NCI-H2227 treated with DMSO at 0.1 percent for 48 hours (cell line): ENCODE results near the gene COPS7A.
A peak's percentile ranks its signal among the peaks of the same experiment; 100 is the strongest.

Source experiments
- DNase-seq: peaks from one replicate; lab custom pipeline; 2025; lab: John Stamatoyannopoulos, UW

Gene COPS7A

GRCh38 chr12:6750506-6750905, 26.7 kb downstream of the COPS7A start:
- no peak for DNase-seq

- no peak for DNase-seq
Observed at GRCh38 chr12:6751767-6752166, 27.9 kb downstream of the COPS7A start.

GRCh38 chr12:6752167-6752920, 28.5 kb downstream of the COPS7A start:
- DNase-seq: peak; percentile 55

GRCh38 chr12:6752921-6753771, 29.3 kb downstream of the COPS7A start, which contains the start of gene MLF2:
TSS of gene MLF2 (minus strand) at chr12:6753141. CDS start at chr12:6752334, 807 bp downstream.
- DNase-seq: peak; percentile 90

GRCh38 chr12:6753772-6754356, 30.0 kb downstream of the COPS7A start:
- no peak for DNase-seq

- DNase-seq: no peak
Observed at GRCh38 chr12:6754411-6754810, 30.6 kb downstream of the COPS7A start.

- DNase-seq: no peak
Observed at GRCh38 chr12:6757028-6757690, 33.3 kb downstream of the COPS7A start.

- DNase-seq: no peak
Observed at GRCh38 chr12:6758506-6759095, 34.8 kb downstream of the COPS7A start.

- no peak for DNase-seq
Observed at GRCh38 chr12:6759741-6760140, 35.9 kb downstream of the COPS7A start.

- no peak for DNase-seq
Observed at GRCh38 chr12:6763380-6763779, 39.5 kb downstream of the COPS7A start.

GRCh38 chr12:6764011-6764828, 40.4 kb downstream of the COPS7A start:
- peak; percentile 94 for DNase-seq

GRCh38 chr12:6765048-6765633, 41.3 kb downstream of the COPS7A start:
- no peak for DNase-seq

- peak; percentile 79 for DNase-seq
Observed at GRCh38 chr12:6765634-6766581, 42.1 kb downstream of the COPS7A start, which contains the start of gene PTMS. TSS of gene PTMS (plus strand) at chr12:6766363. CDS start at chr12:6766706, 343 bp downstream.

GRCh38 chr12:6766651-6767349, 43.0 kb downstream of the COPS7A start:
- DNase-seq: no peak

GRCh38 chr12:6767353-6768319, 43.8 kb downstream of the COPS7A start:
- DNase-seq: no peak

- DNase-seq: no peak
Observed at GRCh38 chr12:6768437-6768914, 44.6 kb downstream of the COPS7A start.

- DNase-seq: peak; percentile 45
Observed at GRCh38 chr12:6768990-6769389, 45.1 kb downstream of the COPS7A start.
